Psoas muscle (tissue), 8 donors: ENCODE data around the gene NRP1. TPM values are rescaled to one million over a fixed set of nuclear protein-coding genes. Genes with fewer than 3 reads are reported as not detected.

Experiments
- ATAC-seq, 4 donors: fragments of 200-7000 bp; cut with Tn5 transposase; one replicate each; pipeline ENCODE4 v1.9.1; 2020; ENCODE audit warnings: moderate library complexity in 3 of 4, mild to moderate bottlenecking in 2 of 4
- DNase-seq, 2 donors: peaks; one replicate each; pipeline ENCODE4 v3.0.0-alpha.2; 2020
- H3K27ac ChIP-seq: fragments of 200-600 bp; one replicate; pipeline ENCODE4 v1.8.0; 2022
- H3K27me3 ChIP-seq, 3 donors: fragments of 200-600 bp in 1 of 3; one replicate each; pipeline versions ENCODE4 v1.6.1 to v1.8.0; 2013 to 2022; ENCODE audit warnings: low read length in 2 of 3, mild to moderate bottlenecking in 2 of 3, moderate library complexity in 1 of 3; ENCODE audit not compliant: insufficient read depth in 3 of 3
- H3K36me3 ChIP-seq, 2 donors: fragments of 200-600 bp in 1 of 2; one replicate each; pipeline versions ENCODE4 v1.6.1 to v1.8.0; 2013 to 2022; ENCODE audit warnings: low read depth in 1 of 2, mild to moderate bottlenecking in 1 of 2, moderate library complexity in 1 of 2; ENCODE audit not compliant: insufficient read depth in 1 of 2
- H3K4me1 ChIP-seq: fragments of 200-600 bp; one replicate; pipeline ENCODE4 v1.8.0; 2022
- H3K4me3 ChIP-seq: fragments of 200-600 bp; one replicate; pipeline ENCODE4 v1.8.0; 2022; ENCODE audit warnings: mild to moderate bottlenecking
- H3K9me3 ChIP-seq: fragments of 200-600 bp; one replicate; pipeline ENCODE4 v1.8.0; 2022
- WGBS, 3 donors: extraction: QIAGEN DNeasy Blood & Tissue Kit; methylation state at CpG; one replicate each; pipeline versions ENCODE4 v1.1.6 to v1.1.7; 2013; 5-methylcytosine and 5-hydroxymethylcytosine counted together
- intact Hi-C, 2 donors: fragments of 100-400 bp; cut with DNase I; formaldehyde crosslinking; loops; one replicate each; pipeline versions ENCODE4 v1.11.0 to v1.14.2; 2022
- polyA plus RNA-seq, 3 donors: library from polyadenylated mRNA; stranded (reverse); fragments of 200-250 nt; gene quantifications; one replicate each; pipeline ENCODE4 v1.2.3, GENCODE V29; 2013
- total RNA-seq, 4 donors: library from RNA; stranded (reverse); fragmentation: NEBNext Ultra II Directional in 2 of 4; extraction: Animal tissue kit (Norgen Biotek cat#: 25700) in 2 of 4; gene quantifications; one replicate each; pipeline versions ENCODE4 v1.2.1 to v1.2.4, GENCODE V29; 2021 to 2023
- TF ChIP-seq, protein P1 (sequence below): fragments of 200-600 bp; IDR thresholded peaks from one replicate; pipeline ENCODE4 v1.8.0; 2022; ENCODE audit warnings: antibody characterized with exemption
- donor health status: healthy with polysubstance abuse.
- donor health status: DM: no; HTN: no; CAD: no; lungs with moderate emphysema.
- donor health status: Bipolar disorder and iron deficiency.
- donor health status: healthy.
- donor health status: DM: yes; HTN: yes; CAD: no.
- donor health status: DM: no; HTN: no; CAD: no.
- donor health status: DM: no; HTN: no; CAD: no.
- donor health status: DM: yes; HTN: yes; CAD: no.

The NRP1 gene
- total and polyA plus RNA-seq, 7 donors, result 10.9 to 54.8 (median 31.2) TPM

DNA sequence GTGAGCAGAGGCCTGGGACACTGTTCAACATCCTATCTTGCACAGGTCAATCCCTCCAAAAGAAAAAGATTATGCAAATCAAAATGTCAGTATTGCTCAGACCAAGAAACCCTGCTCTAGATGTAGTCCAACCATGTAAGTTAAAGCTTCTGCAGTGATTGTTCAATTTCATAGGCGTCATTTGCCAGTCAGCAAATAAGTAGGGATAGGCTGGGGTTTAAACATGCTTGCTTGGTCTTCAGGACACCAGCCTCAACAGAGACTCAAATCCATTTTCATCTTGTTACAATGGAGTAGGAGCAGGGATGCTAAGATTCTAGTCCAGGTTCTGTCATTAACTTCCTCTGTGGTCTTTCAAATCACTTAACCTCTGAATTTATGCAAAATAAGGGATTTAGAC lies 89.1 kb downstream of the NRP1 start:
- H3K4me1 ChIP-seq, result peaks cover 19% of the 10 kb centered on the region
- peaks cover 0 to 42% of the 10 kb centered on the region in 2 donors for H3K36me3 ChIP-seq
- no peaks in the 10 kb centered on the region for H3K9me3 ChIP-seq
- H3K27ac ChIP-seq, result no peak overlapping the region
- no peaks in the 10 kb centered on the region for H3K27me3 ChIP-seq
- no peak overlapping the region for H3K4me3 ChIP-seq
- 89 to 91% (median 90%) methylated on average over 1 of the region's 1 CpG for WGBS, 3 donors
- intact Hi-C loops, result no loop called here
- ATAC-seq (no peak), DNase-seq (no peak)
- TF ChIP-seq, protein P1, sequence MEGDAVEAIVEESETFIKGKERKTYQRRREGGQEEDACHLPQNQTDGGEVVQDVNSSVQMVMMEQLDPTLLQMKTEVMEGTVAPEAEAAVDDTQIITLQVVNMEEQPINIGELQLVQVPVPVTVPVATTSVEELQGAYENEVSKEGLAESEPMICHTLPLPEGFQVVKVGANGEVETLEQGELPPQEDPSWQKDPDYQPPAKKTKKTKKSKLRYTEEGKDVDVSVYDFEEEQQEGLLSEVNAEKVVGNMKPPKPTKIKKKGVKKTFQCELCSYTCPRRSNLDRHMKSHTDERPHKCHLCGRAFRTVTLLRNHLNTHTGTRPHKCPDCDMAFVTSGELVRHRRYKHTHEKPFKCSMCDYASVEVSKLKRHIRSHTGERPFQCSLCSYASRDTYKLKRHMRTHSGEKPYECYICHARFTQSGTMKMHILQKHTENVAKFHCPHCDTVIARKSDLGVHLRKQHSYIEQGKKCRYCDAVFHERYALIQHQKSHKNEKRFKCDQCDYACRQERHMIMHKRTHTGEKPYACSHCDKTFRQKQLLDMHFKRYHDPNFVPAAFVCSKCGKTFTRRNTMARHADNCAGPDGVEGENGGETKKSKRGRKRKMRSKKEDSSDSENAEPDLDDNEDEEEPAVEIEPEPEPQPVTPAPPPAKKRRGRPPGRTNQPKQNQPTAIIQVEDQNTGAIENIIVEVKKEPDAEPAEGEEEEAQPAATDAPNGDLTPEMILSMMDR, result no peak

DNA sequence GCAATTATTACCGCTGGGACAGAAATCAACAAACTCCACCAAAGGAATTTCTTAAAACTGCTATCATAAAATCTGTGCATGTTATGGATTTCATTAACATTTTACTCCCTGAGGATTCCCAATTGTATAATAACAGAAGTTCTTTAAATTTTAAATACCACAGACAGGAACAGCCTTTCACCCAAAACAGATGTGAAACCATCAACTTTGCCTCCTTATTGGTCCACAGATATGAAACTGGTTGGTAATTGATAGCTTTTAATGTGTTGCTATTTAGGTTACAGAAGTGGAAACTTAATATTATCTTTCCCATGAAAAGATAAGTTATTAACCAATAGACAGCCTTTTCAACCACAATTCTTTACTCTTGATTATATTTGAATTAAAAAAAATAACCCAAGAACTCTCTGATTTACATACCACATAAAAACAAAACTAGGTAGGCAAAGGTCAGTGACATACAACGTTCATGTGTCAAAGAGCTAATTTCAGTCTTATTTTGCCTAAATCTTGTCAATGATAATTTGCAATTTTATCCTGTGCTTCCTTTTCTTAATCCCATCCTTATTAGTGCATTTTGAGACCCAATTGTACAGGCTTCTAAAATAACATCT lies 90.0 kb downstream of the NRP1 start:
- TF ChIP-seq, protein P1, result no peak
- Histone ChIP-seq H3K9me3 (no peaks in the 10 kb centered on the region), H3K36me3 (peaks cover 0 to 37% of the 10 kb centered on the region in 2 donors), H3K27ac (no peak overlapping the region), H3K27me3 (no peaks in the 10 kb centered on the region), H3K4me3 (no peak overlapping the region), H3K4me1 (peaks cover 14% of the 10 kb centered on the region)
- WGBS, 3 donors, result 71 to 74% (median 74%) methylated on average over 2 of the region's 2 CpGs
- ATAC-seq, result no peak
- DNase-seq, result no peak
- intact Hi-C loops, result no loop called here

DNA sequence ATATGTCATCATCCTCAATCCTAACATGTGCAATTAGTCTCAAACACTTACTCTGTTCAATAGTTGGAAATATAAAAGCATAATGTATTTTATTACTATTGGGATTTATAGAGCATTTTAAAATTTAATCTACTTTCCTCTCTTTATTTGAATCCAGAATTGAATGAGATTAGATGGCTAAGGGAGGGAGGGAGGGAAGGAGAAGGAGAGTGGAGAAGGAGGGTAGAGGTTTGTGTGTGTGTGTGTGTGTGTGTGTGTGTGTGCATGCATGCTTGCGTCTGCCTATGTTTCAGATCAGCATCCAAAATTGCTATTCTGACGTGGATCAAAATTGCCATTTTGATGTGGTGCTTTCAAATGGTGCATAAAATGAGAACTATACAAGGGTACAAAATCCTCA lies 90.8 kb downstream of the NRP1 start:
- Histone ChIP-seq H3K36me3 (peaks cover 0 to 34% of the 10 kb centered on the region in 2 donors), H3K9me3 (no peaks in the 10 kb centered on the region), H3K27me3 (no peaks in the 10 kb centered on the region), H3K27ac (no peak overlapping the region), H3K4me3 (no peak overlapping the region), H3K4me1 (peaks cover 14% of the 10 kb centered on the region)
- ATAC-seq, result no peak
- TF ChIP-seq, protein P1, result no peak
- 92 to 98% (median 95%) methylated on average over 2 of the region's 2 CpGs for WGBS, 3 donors
- intact Hi-C loops, result no loop called here
- no peak for DNase-seq

DNA sequence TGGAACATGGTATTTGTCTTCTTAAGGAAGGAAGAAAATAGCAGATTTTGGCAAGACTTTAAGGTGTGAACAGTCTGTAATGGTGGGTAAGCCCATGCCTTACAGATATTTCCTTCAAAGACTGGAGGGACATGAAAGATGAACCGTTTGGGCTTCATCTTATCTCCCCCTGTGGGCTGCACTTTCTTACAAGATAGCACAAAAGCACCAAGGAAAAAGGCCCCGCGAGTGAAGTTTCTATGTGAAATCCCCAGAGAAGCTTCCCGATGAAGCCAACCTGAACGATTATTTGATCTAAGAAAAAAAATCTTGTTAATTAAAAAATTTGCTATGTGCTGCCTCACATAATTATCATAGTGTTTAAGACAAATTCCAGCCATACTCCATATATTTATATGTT lies 91.5 kb downstream of the NRP1 start:
- intact Hi-C loops, result no loop called here
- ATAC-seq (no peak), DNase-seq (no peak)
- H3K36me3 ChIP-seq, result peaks cover 0 to 30% of the 10 kb centered on the region in 2 donors
- no peak overlapping the region for H3K27ac ChIP-seq
- H3K9me3 ChIP-seq, result no peaks in the 10 kb centered on the region
- WGBS, 3 donors, result 84 to 86% (median 85%) methylated on average over 5 of the region's 5 CpGs
- H3K27me3 ChIP-seq, result no peaks in the 10 kb centered on the region
- peaks cover 17% of the 10 kb centered on the region for H3K4me1 ChIP-seq
- TF ChIP-seq, protein P1, result no peak
- no peak overlapping the region for H3K4me3 ChIP-seq

DNA sequence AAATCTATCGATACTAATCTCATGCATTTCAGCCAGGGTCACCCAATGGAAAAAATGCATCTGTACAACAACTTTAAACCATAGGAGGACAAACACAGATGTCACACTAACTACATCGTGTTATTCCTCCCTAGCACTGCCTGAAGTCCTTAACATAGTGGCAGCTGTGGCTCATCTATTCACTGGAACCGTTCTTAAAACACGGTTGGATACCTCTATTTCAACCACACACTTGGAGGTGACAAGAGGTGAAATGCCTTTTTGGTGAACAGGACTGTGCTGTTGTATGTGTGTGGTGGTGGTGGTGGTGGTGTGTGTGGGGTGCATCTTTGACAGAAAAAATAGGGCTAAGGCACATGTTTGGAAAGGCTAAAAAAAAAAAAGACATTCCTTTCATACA lies 93.1 kb downstream of the NRP1 start:
- peaks cover 13% of the 10 kb centered on the region for H3K4me1 ChIP-seq
- H3K27ac ChIP-seq, result no peak overlapping the region

More for the DNA sequence above, 93.1 kb downstream of the NRP1 start:
- TF ChIP-seq, protein P1, result no peak
- no peaks in the 10 kb centered on the region for H3K9me3 ChIP-seq
- H3K4me3 ChIP-seq, result no peak overlapping the region
- H3K36me3 ChIP-seq, result peaks cover 0 to 17% of the 10 kb centered on the region in 2 donors
- H3K27me3 ChIP-seq, result no peaks in the 10 kb centered on the region
- WGBS, 3 donors, result 43 to 44% (median 43%) methylated on average over 4 of the region's 4 CpGs
- intact Hi-C loops, result no loop called here
- no peak for DNase-seq
- no peak for ATAC-seq
